GM23338 (cell line): ENCODE results near the gene HSPB8. TPM values are rescaled to one million over a fixed set of nuclear protein-coding genes. Genes with fewer than 3 reads are reported as not detected.

ENCODE experiments used
- ATAC-seq: fragments of 200-7000 bp; cut with Tn5 transposase; 3 replicates; pipeline ENCODE4 v1.9.1; 2020
- DNase-seq: peaks from one replicate; pipeline ENCODE4 v3.0.0-alpha.2; 2015; ENCODE audit warnings: low spot score
- H2AFZ ChIP-seq: fragments of 200-600 bp; sonication (generic); 2 replicates; pipeline ENCODE4 v1.8.0; 2016; ENCODE audit warnings: antibody characterized with exemption, mild to moderate bottlenecking, moderate library complexity
- H3F3A ChIP-seq: fragments of 200-600 bp; sonication (generic); replicated peaks from 2 replicates; pipeline ENCODE4 v1.8.0; 2017; ENCODE audit warnings: antibody characterized with exemption, mixed run types, low read depth
- H3K27ac ChIP-seq: fragments of 200-600 bp; sonication (generic); 2 replicates; pipeline ENCODE4 v1.6.1; 2016; ENCODE audit warnings: low read depth
- H3K27me3 ChIP-seq: fragments of 200-600 bp; sonication (generic); 2 replicates; pipeline ENCODE4 v1.8.0; 2016; ENCODE audit warnings: mild to moderate bottlenecking, mixed run types, moderate library complexity; ENCODE audit not compliant: insufficient read depth
- H3K36me3 ChIP-seq: fragments of 200-600 bp; sonication (generic); 2 replicates; pipeline ENCODE4 v1.8.0; 2016; ENCODE audit warnings: mild to moderate bottlenecking; ENCODE audit not compliant: insufficient read depth
- H3K4me1 ChIP-seq: fragments of 200-600 bp; sonication (generic); 2 replicates; pipeline ENCODE4 v1.8.0; 2016; ENCODE audit warnings: mild to moderate bottlenecking, moderate library complexity; ENCODE audit not compliant: insufficient read depth
- H3K4me2 ChIP-seq: fragments of 200-600 bp; sonication (generic); 2 replicates; pipeline ENCODE4 v1.7.1; 2017; ENCODE audit warnings: mixed run types
- H3K4me3 ChIP-seq: fragments of 200-600 bp; sonication (generic); 2 replicates; pipeline ENCODE4 v1.6.1; 2016; ENCODE audit warnings: mixed run types
- H3K79me2 ChIP-seq: fragments of 200-600 bp; sonication (generic); replicated peaks from 2 replicates; pipeline ENCODE4 v1.8.0; 2017; ENCODE audit warnings: mild to moderate bottlenecking; ENCODE audit not compliant: insufficient read depth
- H3K9me2 ChIP-seq: fragments of 200-600 bp; sonication (generic); 2 replicates; pipeline ENCODE4 v1.8.0; 2017; ENCODE audit not compliant: insufficient read depth
- H4K20me1 ChIP-seq: fragments of 200-600 bp; sonication (generic); replicated peaks from 2 replicates; pipeline ENCODE4 v1.8.0; 2017; ENCODE audit warnings: mild to moderate bottlenecking; ENCODE audit not compliant: insufficient read depth
- H3K27ac Mint-ChIP-seq: 2 replicates; pipeline ENCODE4 v1.8.0; 2020; ENCODE audit warnings: inconsistent platforms, mild to moderate bottlenecking, moderate library complexity, mixed read lengths
- H3K27me3 Mint-ChIP-seq: 3 replicates; pipeline ENCODE4 v1.8.0; 2022; ENCODE audit warnings: low read depth, mild to moderate bottlenecking, moderate library complexity, mixed read lengths, inconsistent platforms; ENCODE audit not compliant: insufficient read depth, poor library complexity
- H3K36me3 Mint-ChIP-seq: 3 replicates; pipeline ENCODE4 v1.8.0; 2021; ENCODE audit warnings: low read depth, mild to moderate bottlenecking, inconsistent platforms, moderate library complexity, mixed read lengths
- H3K4me1 Mint-ChIP-seq: 3 replicates; pipeline ENCODE4 v1.8.0; 2020; ENCODE audit warnings: mild to moderate bottlenecking, inconsistent platforms, mixed read lengths
- H3K4me3 Mint-ChIP-seq: 3 replicates; pipeline ENCODE4 v1.8.0; 2021; ENCODE audit warnings: moderate library complexity, mild to moderate bottlenecking, inconsistent platforms, mixed read lengths
- H3K9me3 Mint-ChIP-seq: 3 replicates; pipeline ENCODE4 v1.8.0; 2020; ENCODE audit warnings: moderate library complexity, mild to moderate bottlenecking, inconsistent platforms, mixed read lengths
- CREB1 ChIP-seq: fragments of 250-450 bp; sonication (Bioruptor Pico); IDR thresholded peaks from 2 replicates; pipeline ENCODE4 v1.5.0; 2020; ENCODE audit warnings: low read depth, mild to moderate bottlenecking, moderate library complexity
- EZH2 ChIP-seq: fragments of 200-600 bp; sonication (generic); IDR thresholded peaks from one replicate; pipeline ENCODE4 v1.8.0; 2017; ENCODE audit warnings: antibody characterized with exemption, mild to moderate bottlenecking, low read depth; ENCODE audit not compliant: unreplicated experiment
- EZH2phosphoT487 ChIP-seq: fragments of 200-600 bp; sonication (generic); IDR thresholded peaks from one replicate; pipeline ENCODE4 v1.8.1; 2018; ENCODE audit warnings: antibody characterized with exemption; ENCODE audit not compliant: unreplicated experiment
- JUNB ChIP-seq: IDR thresholded peaks from one replicate; pipeline ENCODE4 v1.6.1; 2016; ENCODE audit warnings: antibody characterized with exemption; ENCODE audit not compliant: unreplicated experiment
- NANOG ChIP-seq: IDR thresholded peaks from 2 replicates; pipeline ENCODE4 v1.6.1; 2016; ENCODE audit warnings: antibody characterized with exemption, borderline replicate concordance
- POLR2AphosphoS5 ChIP-seq: IDR thresholded peaks from 2 replicates; pipeline ENCODE4 v1.6.1; 2016; ENCODE audit warnings: antibody characterized with exemption, low read depth
- STAT1 ChIP-seq: IDR thresholded peaks from one replicate; pipeline ENCODE4 v1.6.1; 2016; ENCODE audit warnings: antibody characterized with exemption; ENCODE audit not compliant: unreplicated experiment
- ZNF114 ChIP-seq: fragments of 250-450 bp; sonication (Bioruptor Pico); IDR thresholded peaks from 2 replicates; pipeline ENCODE4 v1.5.0; 2020; ENCODE audit warnings: mild to moderate bottlenecking, moderate library complexity
- ZNF331 ChIP-seq: fragments of 250-450 bp; sonication (Bioruptor Pico); IDR thresholded peaks from 2 replicates; pipeline ENCODE4 v1.5.0; 2020; ENCODE audit warnings: low read depth, mild to moderate bottlenecking, moderate library complexity
- polyA plus RNA-seq: library from polyadenylated mRNA; unstranded; fragments of >200 nt; fragmentation: Nextera tagmentation; extraction: Ambion mirVana; gene quantifications from 2 replicates; pipeline ENCODE4 v1.2.1, GENCODE V29; 2016
- total RNA-seq: library from RNA; depleted of rRNA; stranded (reverse); fragments of >200 nt; shearing (Covaris generic); gene quantifications from 2 replicates; pipeline ENCODE4 v1.2.3, GENCODE V29; 2014
- TF ChIP-seq, protein P1 (sequence below): fragments of 250-450 bp; sonication (Bioruptor Pico); IDR thresholded peaks from 2 replicates; pipeline ENCODE4 v1.5.0; 2020; ENCODE audit warnings: mild to moderate bottlenecking, moderate library complexity
- TF ChIP-seq, protein P2 (sequence below), 2 experiments: fragments of 200-600 bp in 1 of 2; sonication (generic) in 1 of 2; conservative IDR thresholded peaks; 2 replicates each; pipeline versions ENCODE4 v1.5.1 to v1.6.1; 2016 to 2017; ENCODE audit warnings: antibody characterized with exemption in 2 of 2, low read depth in 2 of 2, mild to moderate bottlenecking in 2 of 2, moderate library complexity in 1 of 2
- TF ChIP-seq, protein P3 (sequence below): IDR thresholded peaks from 2 replicates; pipeline ENCODE4 v1.6.1; 2016; ENCODE audit warnings: antibody characterized with exemption

Gene HSPB8
- total and polyA plus RNA-seq, 2 experiments from 2014 or later, result 3.5 to 4.8 TPM

DNA sequence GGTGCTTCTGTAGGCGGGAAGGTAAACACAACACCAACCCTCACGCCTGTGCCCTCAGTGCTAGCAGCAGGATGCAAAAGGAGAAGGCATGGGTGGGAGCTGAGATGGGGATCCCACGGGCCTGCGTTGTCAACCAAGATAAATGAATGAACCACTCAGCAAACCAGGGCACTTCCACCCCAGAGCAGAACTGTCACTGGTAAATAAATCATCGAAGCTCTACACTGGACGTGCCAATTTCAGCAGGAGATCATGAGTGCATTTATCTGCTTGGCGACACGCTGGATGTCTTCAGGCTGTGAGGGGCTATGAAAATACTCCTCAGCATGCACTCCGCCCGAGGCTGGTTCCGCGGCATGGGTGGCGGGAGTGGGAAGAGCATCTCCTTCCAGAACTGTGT, 33.2 kb downstream of the HSPB8 start:
- H3K27ac ChIP-seq, result no peak overlapping the region
- H3F3A ChIP-seq, result no peaks in the 10 kb centered on the region
- H3K9me2 ChIP-seq, result no peaks in the 10 kb centered on the region
- Mint-ChIP-seq H3K27me3 (peaks cover 1% of the 10 kb centered on the region), H3K9me3 (no peaks in the 10 kb centered on the region), H3K4me1 (peaks cover 18% of the 10 kb centered on the region), H3K4me3 (no peak overlapping the region), H3K27ac (no peak overlapping the region), H3K36me3 (no peaks in the 10 kb centered on the region)
- DNase-seq (no peak), ATAC-seq (no peak)
- no peak overlapping the region for H3K4me3 ChIP-seq
- H3K36me3 ChIP-seq, result no peaks in the 10 kb centered on the region
- H3K4me2 ChIP-seq, result no peak overlapping the region
- H3K4me1 ChIP-seq, result peaks cover 1% of the 10 kb centered on the region
- no peaks in the 10 kb centered on the region for H3K79me2 ChIP-seq
- TF ChIP-seq POLR2AphosphoS5 (no peak), NANOG (no peak), CREB1 (CRISPR knock-in tag) (no peak), ZNF114 (CRISPR knock-in tag) (no peak), EZH2phosphoT487 (no peak), JUNB (no peak), ZNF331 (CRISPR knock-in tag) (no peak), EZH2 (no peak), STAT1 (no peak)
- TF ChIP-seq, protein P1, sequence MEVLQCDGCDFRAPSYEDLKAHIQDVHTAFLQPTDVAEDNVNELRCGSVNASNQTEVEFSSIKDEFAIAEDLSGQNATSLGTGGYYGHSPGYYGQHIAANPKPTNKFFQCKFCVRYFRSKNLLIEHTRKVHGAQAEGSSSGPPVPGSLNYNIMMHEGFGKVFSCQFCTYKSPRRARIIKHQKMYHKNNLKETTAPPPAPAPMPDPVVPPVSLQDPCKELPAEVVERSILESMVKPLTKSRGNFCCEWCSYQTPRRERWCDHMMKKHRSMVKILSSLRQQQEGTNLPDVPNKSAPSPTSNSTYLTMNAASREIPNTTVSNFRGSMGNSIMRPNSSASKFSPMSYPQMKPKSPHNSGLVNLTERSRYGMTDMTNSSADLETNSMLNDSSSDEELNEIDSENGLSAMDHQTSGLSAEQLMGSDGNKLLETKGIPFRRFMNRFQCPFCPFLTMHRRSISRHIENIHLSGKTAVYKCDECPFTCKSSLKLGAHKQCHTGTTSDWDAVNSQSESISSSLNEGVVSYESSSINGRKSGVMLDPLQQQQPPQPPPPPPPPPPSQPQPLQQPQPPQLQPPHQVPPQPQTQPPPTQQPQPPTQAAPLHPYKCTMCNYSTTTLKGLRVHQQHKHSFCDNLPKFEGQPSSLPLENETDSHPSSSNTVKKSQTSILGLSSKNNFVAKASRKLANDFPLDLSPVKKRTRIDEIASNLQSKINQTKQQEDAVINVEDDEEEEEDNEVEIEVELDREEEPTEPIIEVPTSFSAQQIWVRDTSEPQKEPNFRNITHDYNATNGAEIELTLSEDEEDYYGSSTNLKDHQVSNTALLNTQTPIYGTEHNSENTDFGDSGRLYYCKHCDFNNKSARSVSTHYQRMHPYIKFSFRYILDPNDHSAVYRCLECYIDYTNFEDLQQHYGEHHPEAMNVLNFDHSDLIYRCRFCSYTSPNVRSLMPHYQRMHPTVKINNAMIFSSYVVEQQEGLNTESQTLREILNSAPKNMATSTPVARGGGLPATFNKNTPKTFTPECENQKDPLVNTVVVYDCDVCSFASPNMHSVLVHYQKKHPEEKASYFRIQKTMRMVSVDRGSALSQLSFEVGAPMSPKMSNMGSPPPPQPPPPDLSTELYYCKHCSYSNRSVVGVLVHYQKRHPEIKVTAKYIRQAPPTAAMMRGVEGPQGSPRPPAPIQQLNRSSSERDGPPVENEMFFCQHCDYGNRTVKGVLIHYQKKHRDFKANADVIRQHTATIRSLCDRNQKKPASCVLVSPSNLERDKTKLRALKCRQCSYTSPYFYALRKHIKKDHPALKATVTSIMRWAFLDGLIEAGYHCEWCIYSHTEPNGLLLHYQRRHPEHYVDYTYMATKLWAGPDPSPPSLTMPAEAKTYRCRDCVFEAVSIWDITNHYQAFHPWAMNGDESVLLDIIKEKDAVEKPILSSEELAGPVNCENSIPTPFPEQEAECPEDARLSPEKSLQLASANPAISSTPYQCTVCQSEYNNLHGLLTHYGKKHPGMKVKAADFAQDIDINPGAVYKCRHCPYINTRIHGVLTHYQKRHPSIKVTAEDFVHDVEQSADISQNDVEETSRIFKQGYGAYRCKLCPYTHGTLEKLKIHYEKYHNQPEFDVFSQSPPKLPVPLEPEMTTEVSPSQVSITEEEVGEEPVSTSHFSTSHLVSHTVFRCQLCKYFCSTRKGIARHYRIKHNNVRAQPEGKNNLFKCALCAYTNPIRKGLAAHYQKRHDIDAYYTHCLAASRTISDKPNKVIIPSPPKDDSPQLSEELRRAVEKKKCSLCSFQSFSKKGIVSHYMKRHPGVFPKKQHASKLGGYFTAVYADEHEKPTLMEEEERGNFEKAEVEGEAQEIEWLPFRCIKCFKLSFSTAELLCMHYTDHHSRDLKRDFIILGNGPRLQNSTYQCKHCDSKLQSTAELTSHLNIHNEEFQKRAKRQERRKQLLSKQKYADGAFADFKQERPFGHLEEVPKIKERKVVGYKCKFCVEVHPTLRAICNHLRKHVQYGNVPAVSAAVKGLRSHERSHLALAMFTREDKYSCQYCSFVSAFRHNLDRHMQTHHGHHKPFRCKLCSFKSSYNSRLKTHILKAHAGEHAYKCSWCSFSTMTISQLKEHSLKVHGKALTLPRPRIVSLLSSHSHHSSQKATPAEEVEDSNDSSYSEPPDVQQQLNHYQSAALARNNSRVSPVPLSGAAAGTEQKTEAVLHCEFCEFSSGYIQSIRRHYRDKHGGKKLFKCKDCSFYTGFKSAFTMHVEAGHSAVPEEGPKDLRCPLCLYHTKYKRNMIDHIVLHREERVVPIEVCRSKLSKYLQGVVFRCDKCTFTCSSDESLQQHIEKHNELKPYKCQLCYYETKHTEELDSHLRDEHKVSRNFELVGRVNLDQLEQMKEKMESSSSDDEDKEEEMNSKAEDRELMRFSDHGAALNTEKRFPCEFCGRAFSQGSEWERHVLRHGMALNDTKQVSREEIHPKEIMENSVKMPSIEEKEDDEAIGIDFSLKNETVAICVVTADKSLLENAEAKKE, result no peak
- TF ChIP-seq, protein P2, sequence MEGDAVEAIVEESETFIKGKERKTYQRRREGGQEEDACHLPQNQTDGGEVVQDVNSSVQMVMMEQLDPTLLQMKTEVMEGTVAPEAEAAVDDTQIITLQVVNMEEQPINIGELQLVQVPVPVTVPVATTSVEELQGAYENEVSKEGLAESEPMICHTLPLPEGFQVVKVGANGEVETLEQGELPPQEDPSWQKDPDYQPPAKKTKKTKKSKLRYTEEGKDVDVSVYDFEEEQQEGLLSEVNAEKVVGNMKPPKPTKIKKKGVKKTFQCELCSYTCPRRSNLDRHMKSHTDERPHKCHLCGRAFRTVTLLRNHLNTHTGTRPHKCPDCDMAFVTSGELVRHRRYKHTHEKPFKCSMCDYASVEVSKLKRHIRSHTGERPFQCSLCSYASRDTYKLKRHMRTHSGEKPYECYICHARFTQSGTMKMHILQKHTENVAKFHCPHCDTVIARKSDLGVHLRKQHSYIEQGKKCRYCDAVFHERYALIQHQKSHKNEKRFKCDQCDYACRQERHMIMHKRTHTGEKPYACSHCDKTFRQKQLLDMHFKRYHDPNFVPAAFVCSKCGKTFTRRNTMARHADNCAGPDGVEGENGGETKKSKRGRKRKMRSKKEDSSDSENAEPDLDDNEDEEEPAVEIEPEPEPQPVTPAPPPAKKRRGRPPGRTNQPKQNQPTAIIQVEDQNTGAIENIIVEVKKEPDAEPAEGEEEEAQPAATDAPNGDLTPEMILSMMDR (conservative IDR thresholded peaks at IDR 0.05; ENCODE audit: low read depth in 2 of 2), result no peak
- TF ChIP-seq, protein P3, sequence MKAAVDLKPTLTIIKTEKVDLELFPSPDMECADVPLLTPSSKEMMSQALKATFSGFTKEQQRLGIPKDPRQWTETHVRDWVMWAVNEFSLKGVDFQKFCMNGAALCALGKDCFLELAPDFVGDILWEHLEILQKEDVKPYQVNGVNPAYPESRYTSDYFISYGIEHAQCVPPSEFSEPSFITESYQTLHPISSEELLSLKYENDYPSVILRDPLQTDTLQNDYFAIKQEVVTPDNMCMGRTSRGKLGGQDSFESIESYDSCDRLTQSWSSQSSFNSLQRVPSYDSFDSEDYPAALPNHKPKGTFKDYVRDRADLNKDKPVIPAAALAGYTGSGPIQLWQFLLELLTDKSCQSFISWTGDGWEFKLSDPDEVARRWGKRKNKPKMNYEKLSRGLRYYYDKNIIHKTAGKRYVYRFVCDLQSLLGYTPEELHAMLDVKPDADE, result no peak
- no peak overlapping the region for H2AFZ ChIP-seq
- no peaks in the 10 kb centered on the region for H4K20me1 ChIP-seq
- no peaks in the 10 kb centered on the region for H3K27me3 ChIP-seq
